Activated T-cell treated with anti-CD3 and anti-CD28 coated beads, Interleukin-2, amount 50 U/mL, for 72 hours (primary cell): ENCODE results near the gene GLRX. TPM values are rescaled to one million over a fixed set of nuclear protein-coding genes. Genes with fewer than 3 reads are reported as not detected.

Source experiments
- ATAC-seq, 2 donors: fragments of 150-1000 bp; cut with Tn5 transposase; replicated peaks in 1 of 2; 2 replicates each; pipeline ENCODE4 v1.10.0; 2021; ENCODE audit warnings: moderate library complexity in 2 of 2, mild to moderate bottlenecking in 1 of 2
- DNase-seq, 2 donors: peaks; one replicate each; pipeline ENCODE4 v3.0.0; 2021 to 2022; ENCODE audit warnings: mixed read lengths in 1 of 2
- H3K27ac Mint-ChIP-seq: one replicate; pipeline ENCODE4 v1.8.0; 2022; ENCODE audit warnings: mild to moderate bottlenecking, moderate library complexity, mixed read lengths
- H3K27me3 Mint-ChIP-seq: one replicate; pipeline ENCODE4 v1.8.0; 2022; ENCODE audit warnings: low read depth, mixed read lengths
- H3K36me3 Mint-ChIP-seq, 2 donors: one replicate each; pipeline ENCODE4 v1.8.0; 2022; ENCODE audit warnings: mixed read lengths in 2 of 2, mild to moderate bottlenecking in 1 of 2; ENCODE audit not compliant: insufficient read depth in 2 of 2
- H3K4me1 Mint-ChIP-seq: one replicate; pipeline ENCODE4 v1.8.0; 2022; ENCODE audit warnings: low read depth, mixed read lengths
- H3K4me3 Mint-ChIP-seq, 2 donors: one replicate each; pipeline ENCODE4 v1.8.0; 2022; ENCODE audit warnings: mild to moderate bottlenecking in 2 of 2, mixed read lengths in 2 of 2, moderate library complexity in 2 of 2
- H3K9me3 Mint-ChIP-seq, 2 donors: one replicate each; pipeline ENCODE4 v1.8.0; 2022; ENCODE audit warnings: mixed read lengths in 2 of 2
- total RNA-seq, 2 donors: library from RNA; stranded (reverse); gene quantifications; one replicate each; pipeline ENCODE4 v1.2.3, GENCODE V29; 2022

GLRX gene
- total RNA-seq, 2 donors from 2014 or later: 19.1 to 23.4 TPM

GRCh38 chr5:95770830-95771708, 51.5 kb downstream of the GLRX start:
- H3K4me3 Mint-ChIP-seq: no peak overlapping the region
- no peaks in the 10 kb centered on the region for H3K4me1 Mint-ChIP-seq

DNA sequence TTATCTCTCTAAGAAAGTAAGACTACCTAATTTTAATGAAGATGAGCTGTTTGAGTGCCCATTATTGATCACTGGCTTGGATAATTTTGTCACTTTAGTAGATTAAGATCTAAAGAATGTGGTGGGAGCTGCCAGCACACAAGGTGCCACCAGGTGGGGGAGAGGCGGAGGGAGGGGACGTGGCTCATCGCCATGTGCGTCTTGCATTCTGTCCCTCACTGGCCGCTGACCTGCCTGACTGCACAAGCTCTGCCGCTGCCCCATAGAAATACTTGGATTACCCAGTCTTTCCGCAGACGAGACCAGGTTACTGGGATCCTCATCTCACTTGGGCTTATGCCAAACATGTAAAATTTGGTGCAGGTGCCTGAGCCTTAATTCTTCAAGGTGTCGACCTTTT, 53.8 kb downstream of the GLRX start:
- Mint-ChIP-seq H3K36me3 (no peaks in the 10 kb centered on the region), H3K9me3 (no peaks in the 10 kb centered on the region), H3K27ac (no peak overlapping the region), H3K4me3 (no peak overlapping the region), H3K4me1 (no peaks in the 10 kb centered on the region), H3K27me3 (no peaks in the 10 kb centered on the region)
- no peak for ATAC-seq
- DNase-seq: no peak

More at GRCh38 chr5:95770830-95771708, 51.5 kb downstream of the GLRX start:
- DNase-seq: no peak
- ATAC-seq: no peak
- no peaks in the 10 kb centered on the region for H3K36me3 Mint-ChIP-seq
- H3K27me3 Mint-ChIP-seq: no peaks in the 10 kb centered on the region
- H3K27ac Mint-ChIP-seq: no peak overlapping the region
- H3K9me3 Mint-ChIP-seq: no peaks in the 10 kb centered on the region

DNA sequence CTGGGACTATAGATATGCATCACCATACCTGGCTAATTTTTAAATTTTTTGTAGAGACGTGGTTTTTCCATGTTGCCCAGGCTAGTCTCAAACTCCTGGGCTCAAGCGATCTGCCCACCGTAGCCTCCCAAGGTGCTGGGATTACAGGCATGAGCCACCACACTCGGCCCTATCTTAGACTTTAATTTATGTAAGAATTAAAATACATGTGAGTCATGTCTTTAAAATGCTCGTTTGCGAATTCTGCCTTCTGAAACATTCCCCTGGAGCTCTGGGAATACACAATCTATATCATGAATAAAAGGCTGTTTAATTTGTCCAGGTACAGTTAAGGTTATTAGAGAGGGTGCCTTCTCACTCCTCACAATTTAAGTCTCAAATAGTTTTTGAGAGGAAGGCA, 58.6 kb downstream of the GLRX start:
- peaks cover 33% of the 10 kb centered on the region for H3K4me1 Mint-ChIP-seq

More for the DNA sequence above, 58.6 kb downstream of the GLRX start:
- ATAC-seq (no peak), DNase-seq (no peak)
- Mint-ChIP-seq H3K36me3 (no peaks in the 10 kb centered on the region), H3K4me3 (no peak overlapping the region), H3K27me3 (peaks cover 13% of the 10 kb centered on the region), H3K27ac (no peak overlapping the region), H3K9me3 (no peaks in the 10 kb centered on the region)

Other genes with a start within 250 kb of the GLRX start
- 1 to 10 TPM; 1.1 to 1.7 TPM for gene GPR150, start 202.6 kb downstream of the GLRX start, total RNA-seq
- 1 to 10 TPM; 4.0 to 4.8 TPM for gene RFESD, start 175.9 kb downstream of the GLRX start, total RNA-seq
- under 1 TPM in 1 of 2 donors, not detected in 1; 0.36 TPM for gene SPATA9, start 139.7 kb downstream of the GLRX start, total RNA-seq
- 1 to 10 TPM; 1.3 to 5.2 TPM for gene RHOBTB3, start 91.4 kb downstream of the GLRX start, total RNA-seq
- gene ELL2, start 139.1 kb upstream of the GLRX start, total RNA-seq: 100 to 1,000 TPM in 1 of 2 donors, 10 to 100 TPM in 1; 76.3 to 113 TPM